ENCODE results near the gene DICER1. TPM values are rescaled to one million over a fixed set of nuclear protein-coding genes. Genes with fewer than 3 reads are reported as not detected.

DICER1 gene
- total RNA-seq, 4 donors from 2014 or later, result 64.3 to 125 (median 78.0) TPM

DNA sequence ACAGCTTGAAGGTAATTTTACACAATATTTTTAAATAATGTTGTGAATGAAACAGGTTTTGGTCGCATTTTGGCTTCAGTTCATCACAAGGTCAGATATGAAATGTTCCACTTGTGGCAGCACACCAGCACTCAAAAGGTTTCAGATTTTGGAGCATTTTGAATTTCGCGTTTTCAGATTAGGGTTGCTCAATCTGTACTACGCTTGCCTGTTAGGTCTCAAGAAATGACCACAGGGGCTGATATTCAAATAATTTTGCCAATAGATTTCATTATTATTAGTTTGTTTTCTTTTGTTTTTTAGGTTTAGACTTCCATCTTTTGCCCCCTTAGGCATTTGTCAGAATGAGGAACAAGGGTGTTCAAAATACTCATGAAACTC lies 29.8 kb downstream of the DICER1 start:
- H3K9me3 ChIP-seq, result no peaks in the 10 kb centered on the region
- no peaks in the 10 kb centered on the region for H3K27me3 ChIP-seq
- H3K4me1 ChIP-seq, result no peaks in the 10 kb centered on the region
- H3K4me3 ChIP-seq, result no peak overlapping the region
- no peak overlapping the region for H3K27ac ChIP-seq
- H3K36me3 ChIP-seq, result peaks cover 0 to 56% (median 0%) of the 10 kb centered on the region in 3 donors
- TF ChIP-seq, protein P1, sequence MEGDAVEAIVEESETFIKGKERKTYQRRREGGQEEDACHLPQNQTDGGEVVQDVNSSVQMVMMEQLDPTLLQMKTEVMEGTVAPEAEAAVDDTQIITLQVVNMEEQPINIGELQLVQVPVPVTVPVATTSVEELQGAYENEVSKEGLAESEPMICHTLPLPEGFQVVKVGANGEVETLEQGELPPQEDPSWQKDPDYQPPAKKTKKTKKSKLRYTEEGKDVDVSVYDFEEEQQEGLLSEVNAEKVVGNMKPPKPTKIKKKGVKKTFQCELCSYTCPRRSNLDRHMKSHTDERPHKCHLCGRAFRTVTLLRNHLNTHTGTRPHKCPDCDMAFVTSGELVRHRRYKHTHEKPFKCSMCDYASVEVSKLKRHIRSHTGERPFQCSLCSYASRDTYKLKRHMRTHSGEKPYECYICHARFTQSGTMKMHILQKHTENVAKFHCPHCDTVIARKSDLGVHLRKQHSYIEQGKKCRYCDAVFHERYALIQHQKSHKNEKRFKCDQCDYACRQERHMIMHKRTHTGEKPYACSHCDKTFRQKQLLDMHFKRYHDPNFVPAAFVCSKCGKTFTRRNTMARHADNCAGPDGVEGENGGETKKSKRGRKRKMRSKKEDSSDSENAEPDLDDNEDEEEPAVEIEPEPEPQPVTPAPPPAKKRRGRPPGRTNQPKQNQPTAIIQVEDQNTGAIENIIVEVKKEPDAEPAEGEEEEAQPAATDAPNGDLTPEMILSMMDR (IDR thresholded peaks at IDR 0.05), result no peak
- TF ChIP-seq POLR2A (IDR thresholded peaks at IDR 0.05), result no peak
- no peak for DNase-seq

DNA sequence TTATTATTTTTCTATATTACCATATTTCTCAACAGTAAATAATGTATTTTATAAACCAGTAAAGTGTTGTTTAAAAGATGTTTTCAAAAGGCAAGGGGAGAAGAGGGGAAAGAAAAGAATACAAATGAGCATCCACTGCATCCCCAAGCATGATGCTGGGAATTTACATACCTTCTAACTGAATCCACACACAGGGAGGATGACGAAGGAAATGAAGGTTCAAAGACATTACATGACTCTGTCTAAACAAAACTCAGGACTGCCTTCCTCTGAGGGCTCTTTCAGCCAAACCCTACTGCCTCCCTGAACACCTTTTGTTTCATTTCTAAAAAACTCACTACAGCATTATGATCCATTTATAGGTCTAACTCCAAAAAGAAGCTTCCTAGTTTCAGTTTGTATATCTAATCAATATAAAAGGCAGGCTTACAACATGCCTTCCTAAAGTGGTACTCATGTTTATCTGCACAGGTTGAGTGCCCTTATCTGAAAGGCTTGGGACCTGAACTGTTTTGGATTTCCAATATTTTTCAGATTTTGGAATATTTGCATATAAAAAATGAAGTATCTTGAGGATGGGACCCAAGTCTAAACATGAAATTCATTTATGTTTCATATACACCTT lies 30.3 kb downstream of the DICER1 start:
- no peak for TF ChIP-seq POLR2A (IDR thresholded peaks at IDR 0.05)
- TF ChIP-seq, protein P1 (IDR thresholded peaks at IDR 0.05), result no peak
- DNase-seq, result no peak
- Histone ChIP-seq H3K27me3 (no peaks in the 10 kb centered on the region), H3K27ac (no peak overlapping the region), H3K4me1 (no peaks in the 10 kb centered on the region), H3K4me3 (no peak overlapping the region), H3K9me3 (no peaks in the 10 kb centered on the region), H3K36me3 (peaks cover 0 to 51% (median 0%) of the 10 kb centered on the region in 3 donors)

DNA sequence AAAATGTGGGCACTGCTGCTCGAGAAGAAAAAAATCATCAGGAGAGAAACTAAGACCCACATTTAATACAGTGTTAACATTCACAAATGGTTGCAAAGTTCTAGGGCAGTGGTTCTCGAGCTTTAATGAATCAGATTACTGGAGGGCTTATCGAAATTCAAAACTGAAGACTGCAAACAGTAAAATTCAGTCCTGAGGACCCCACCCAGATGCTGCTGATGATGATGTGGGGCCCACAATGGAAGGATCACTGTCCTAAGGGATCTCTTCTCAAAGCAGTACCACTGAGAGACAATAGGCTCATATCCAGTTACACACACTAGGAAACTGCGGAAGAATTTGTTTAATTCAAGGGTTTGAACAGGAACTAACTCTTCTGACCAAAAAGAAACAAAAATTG lies 31.4 kb downstream of the DICER1 start:
- Histone ChIP-seq H3K4me3 (no peak overlapping the region), H3K27ac (no peak overlapping the region), H3K36me3 (peaks cover 0 to 42% (median 0%) of the 10 kb centered on the region in 3 donors), H3K9me3 (no peaks in the 10 kb centered on the region), H3K27me3 (no peaks in the 10 kb centered on the region), H3K4me1 (no peaks in the 10 kb centered on the region)
- no peak for TF ChIP-seq POLR2A (IDR thresholded peaks at IDR 0.05)
- no peak for DNase-seq

DNA sequence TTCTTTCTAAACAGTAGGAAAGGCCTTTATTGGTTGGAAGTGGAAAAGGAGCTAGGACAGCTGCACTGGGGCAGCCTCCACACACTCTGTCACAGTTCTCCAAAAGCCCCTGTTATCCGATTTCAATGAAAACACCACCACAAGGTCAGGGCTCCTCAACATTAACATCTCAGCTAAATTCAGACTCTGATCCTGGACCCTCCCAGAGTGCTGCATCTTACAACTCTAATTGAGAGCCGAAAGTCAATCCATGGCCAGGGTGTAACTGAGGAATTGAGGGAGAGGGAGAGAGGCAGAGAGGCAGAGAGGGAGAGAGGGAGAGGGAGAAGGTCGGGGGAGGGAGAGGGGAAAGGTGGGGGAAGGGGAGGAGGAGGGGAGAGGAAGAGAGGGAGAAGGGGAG lies 32.1 kb downstream of the DICER1 start:
- H3K36me3 ChIP-seq, result peaks cover 0 to 40% (median 0%) of the 10 kb centered on the region in 3 donors

DNA sequence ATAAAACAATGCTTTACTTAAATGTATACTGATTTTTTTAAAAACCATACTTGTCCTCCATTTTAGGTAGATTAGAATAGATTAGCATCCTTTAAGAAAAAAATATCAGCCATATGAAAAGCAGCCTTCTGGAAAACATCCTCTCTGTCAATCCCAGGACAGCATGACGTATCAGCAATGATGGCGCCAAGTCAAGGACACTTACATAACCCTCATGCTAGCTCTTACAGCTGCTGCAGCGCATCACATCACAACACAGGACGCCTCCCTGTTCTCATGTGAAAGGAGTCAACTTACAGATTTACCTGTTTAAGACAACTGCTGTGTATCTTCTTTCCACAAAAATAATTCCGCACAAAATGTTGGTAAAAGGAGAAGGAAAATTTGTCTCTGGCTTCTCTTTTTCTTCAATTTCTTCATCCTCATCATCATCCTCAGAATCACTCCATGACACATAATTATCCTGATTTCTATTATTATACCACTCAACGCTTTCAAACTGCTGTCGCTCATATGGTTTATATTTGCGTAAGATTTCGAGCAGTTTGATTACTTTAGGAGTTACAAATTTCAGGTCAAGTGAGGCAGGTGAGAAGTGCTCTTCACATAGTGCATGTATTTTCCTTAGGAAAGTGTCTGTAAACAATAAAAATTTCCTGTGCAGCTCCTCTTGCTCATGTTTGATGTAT lies 33.3 kb downstream of the DICER1 start:
- Histone ChIP-seq H3K9me3 (no peaks in the 10 kb centered on the region), H3K4me1 (no peaks in the 10 kb centered on the region), H3K4me3 (no peak overlapping the region), H3K36me3 (peaks cover 0 to 30% (median 0%) of the 10 kb centered on the region in 3 donors), H3K27me3 (no peaks in the 10 kb centered on the region), H3K27ac (no peak overlapping the region)
- TF ChIP-seq, protein P1 (IDR thresholded peaks at IDR 0.05), result no peak
- no peak for TF ChIP-seq POLR2A (IDR thresholded peaks at IDR 0.05)
- DNase-seq, result no peak

More for the DNA sequence above, 32.1 kb downstream of the DICER1 start:
- Histone ChIP-seq H3K4me1 (no peaks in the 10 kb centered on the region), H3K9me3 (no peaks in the 10 kb centered on the region), H3K27ac (no peak overlapping the region), H3K27me3 (no peaks in the 10 kb centered on the region), H3K4me3 (no peak overlapping the region)
- DNase-seq, result no peak
- TF ChIP-seq, protein P1 (IDR thresholded peaks at IDR 0.05), result no peak
- TF ChIP-seq POLR2A (IDR thresholded peaks at IDR 0.05), result no peak

DNA sequence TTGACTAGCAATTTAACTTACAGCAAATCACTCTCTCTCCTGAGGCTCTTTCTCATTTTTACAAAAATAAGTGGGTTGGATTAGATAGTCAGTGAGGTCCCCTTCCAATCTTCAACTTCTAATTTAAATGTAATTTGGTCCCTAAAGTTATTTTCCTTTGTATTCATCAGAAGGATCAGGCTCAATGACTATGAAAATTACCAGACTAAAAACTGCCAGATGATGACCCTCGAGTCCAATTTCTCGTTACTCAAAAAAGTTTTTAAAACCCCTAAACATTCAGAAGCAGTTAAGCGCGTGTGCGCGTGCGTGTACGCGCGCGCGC lies 34.7 kb downstream of the DICER1 start:
- H3K36me3 ChIP-seq, result peaks cover 0 to 30% (median 0%) of the 10 kb centered on the region in 3 donors
- H3K4me3 ChIP-seq, result no peak overlapping the region

More for the DNA sequence above, 34.7 kb downstream of the DICER1 start:
- Histone ChIP-seq H3K27ac (no peak overlapping the region), H3K4me1 (no peaks in the 10 kb centered on the region), H3K27me3 (no peaks in the 10 kb centered on the region), H3K9me3 (no peaks in the 10 kb centered on the region)
- no peak for TF ChIP-seq POLR2A (IDR thresholded peaks at IDR 0.05)
- TF ChIP-seq, protein P1 (IDR thresholded peaks at IDR 0.05), result no peak
- no peak for DNase-seq

All from Peyer's patch (tissue), 4 donors.